ENCODE measurements around the gene RPUSD1. TPM values are rescaled to one million over a fixed set of nuclear protein-coding genes. Genes with fewer than 3 reads are reported as not detected.
"Not testable (repeated sequence)": the region's sequence is repeated elsewhere in the genome, so short reads cannot be mapped to it uniquely, and the experiment has no call there.

Gene RPUSD1
- total RNA-seq, 1 donor from 2014 or later, result 35.3 TPM

DNA sequence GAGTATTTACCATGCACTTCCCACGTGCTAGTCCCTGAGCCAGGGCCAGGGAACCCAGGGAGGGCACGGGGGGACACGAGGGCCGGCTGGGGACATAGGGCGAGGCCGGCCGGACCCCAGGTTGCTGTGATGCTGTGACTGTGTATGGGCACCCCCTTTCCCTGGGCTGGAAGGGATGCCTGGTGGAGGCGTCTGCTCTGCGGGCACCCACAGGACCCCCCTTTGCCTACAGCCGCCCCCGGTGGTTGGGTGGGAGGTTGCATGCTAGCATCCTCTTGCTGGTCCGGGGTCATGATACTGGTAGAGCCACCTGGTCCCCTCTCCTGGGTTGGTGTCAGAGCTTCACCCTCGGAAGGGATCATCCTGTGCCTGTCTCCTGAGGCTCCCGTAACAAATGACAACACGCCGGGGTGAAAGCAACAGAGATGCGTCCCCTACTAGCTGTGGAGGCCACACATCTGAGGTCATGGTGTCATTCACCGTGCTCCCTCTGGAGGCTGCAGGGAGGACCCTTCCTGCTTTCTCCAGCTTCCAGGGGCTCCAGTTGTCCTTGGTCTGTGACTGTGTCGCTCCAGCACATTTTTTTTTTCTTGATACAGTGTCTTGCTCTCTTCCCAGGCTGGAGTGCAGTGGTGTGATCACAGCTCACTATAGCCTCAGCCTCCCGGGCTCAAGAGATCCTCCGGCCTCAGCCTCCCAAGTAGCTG lies 44.2 kb downstream of the RPUSD1 start:
- ChIA-PET CTCF (no interaction called here), POLR2A (interaction anchor here (0.6 to 1.3 kb wide), 3 partner anchors 16 to 963 kb away, joined by 3 to 4 read pairs (median 4); partner anchors contain the start of gene ANTKMT)
- intact Hi-C loops (cut with micrococcal nuclease), result no loop called here
- no peak for DNase-seq
- H3K9me3 Mint-ChIP-seq, result no peaks in the 10 kb centered on the region
- no peak for TF ChIP-seq CTCF (IDR thresholded peaks at IDR 0.05)
- H3K36me3 Mint-ChIP-seq (ENCODE audit: low read depth), result peaks cover 5% of the 10 kb centered on the region
- no peak overlapping the region for H3K4me3 Mint-ChIP-seq
- no peak for ATAC-seq (ENCODE audit: low read depth)
- peaks cover 10% of the 10 kb centered on the region for H3K4me1 Mint-ChIP-seq
- H3K27me3 Mint-ChIP-seq, result no peaks in the 10 kb centered on the region
- H3K27ac Mint-ChIP-seq, result no peak overlapping the region

GRCh38 chr16:742894-743293 lies 45.3 kb downstream of the RPUSD1 start:
- intact Hi-C loops (cut with micrococcal nuclease); ATAC-seq (ENCODE audit: low read depth); H3K27ac Mint-ChIP-seq; H3K4me3 Mint-ChIP-seq; H3K27me3 Mint-ChIP-seq; H3K36me3 Mint-ChIP-seq (ENCODE audit: low read depth); H3K9me3 Mint-ChIP-seq; DNase-seq: not testable (repeated sequence)
- CTCF ChIA-PET, result interaction anchor here (0.8 kb wide), 1 partner anchor 27 kb away, joined by 3 read pairs; no protein-coding TSS in a partner anchor
- H3K4me1 Mint-ChIP-seq, result peaks cover 18% of the 10 kb centered on the region
- POLR2A ChIA-PET, result interaction anchor here (0.6 to 0.7 kb wide), 2 partner anchors 15 to 66 kb away, joined by 3 to 4 read pairs; no protein-coding TSS in a partner anchor

- no peaks in the 10 kb centered on the region for H3K27me3 Mint-ChIP-seq
- DNase-seq (no peak), ATAC-seq (ENCODE audit: low read depth) (no peak)
Measured at GRCh38 chr16:741986-742629, 46.1 kb downstream of the RPUSD1 start.

GRCh38 chr16:740764-741505 lies 47.2 kb downstream of the RPUSD1 start, which contains the start of gene CIAO3:
CIAO3 (minus strand) TSS chr16:740997; CDS start chr16:740985, 12 bp downstream.
- no peaks in the 10 kb centered on the region for H3K9me3 Mint-ChIP-seq
- peak within 1 kb of the TSS; percentile 83 for H3K4me3 Mint-ChIP-seq
- H3K36me3 Mint-ChIP-seq (ENCODE audit: low read depth), result peaks cover 22% of the 10 kb centered on the region
- POLR2A ChIA-PET, result interaction anchor here (1.0 to 2.9 kb wide), 7 partner anchors 13 to 51 kb away, joined by 3 to 19 read pairs (median 5); partner anchors contain the start of genes ANTKMT, CCDC78, CHTF18 and RPUSD1
- H3K27me3 Mint-ChIP-seq, result no peaks in the 10 kb centered on the region
- intact Hi-C loops (cut with micrococcal nuclease), result loop anchor here (1.0 to 2.0 kb wide), 6 partner anchors 13 to 162 kb away; partner anchors contain the start of genes CHTF18 and RPUSD1
- TF ChIP-seq CTCF (IDR thresholded peaks at IDR 0.05), result peak; percentile 54
- H3K4me1 Mint-ChIP-seq, result peaks cover 32% of the 10 kb centered on the region
- ATAC-seq (ENCODE audit: low read depth) (peak; percentile 89), DNase-seq (peak; percentile 98)
- CTCF ChIA-PET, result interaction anchor here (1.0 to 2.8 kb wide), 5 partner anchors 19 to 44 kb away, joined by 4 to 12 read pairs (median 4); partner anchors contain the start of genes ANTKMT and METRN
- H3K27ac Mint-ChIP-seq, result no peak within 1 kb of the TSS

More at GRCh38 chr16:741986-742629, 46.1 kb downstream of the RPUSD1 start:
- TF ChIP-seq CTCF (IDR thresholded peaks at IDR 0.05), result no peak
- H3K27ac Mint-ChIP-seq, result no peak overlapping the region
- ChIA-PET POLR2A (no interaction called here), CTCF (interaction anchor here (2.8 kb wide), 1 partner anchor 20 kb away, joined by 12 read pairs; the partner anchor contains the start of gene ANTKMT)
- no peaks in the 10 kb centered on the region for H3K9me3 Mint-ChIP-seq
- H3K36me3 Mint-ChIP-seq (ENCODE audit: low read depth), result peaks cover 12% of the 10 kb centered on the region
- H3K4me3 Mint-ChIP-seq, result peak overlapping the region; percentile 38
- H3K4me1 Mint-ChIP-seq, result peaks cover 24% of the 10 kb centered on the region
- intact Hi-C loops (cut with micrococcal nuclease), result loop anchor here (1.0 to 2.0 kb wide), 6 partner anchors 14 to 163 kb away; partner anchors contain the start of genes CHTF18 and RPUSD1

DNA sequence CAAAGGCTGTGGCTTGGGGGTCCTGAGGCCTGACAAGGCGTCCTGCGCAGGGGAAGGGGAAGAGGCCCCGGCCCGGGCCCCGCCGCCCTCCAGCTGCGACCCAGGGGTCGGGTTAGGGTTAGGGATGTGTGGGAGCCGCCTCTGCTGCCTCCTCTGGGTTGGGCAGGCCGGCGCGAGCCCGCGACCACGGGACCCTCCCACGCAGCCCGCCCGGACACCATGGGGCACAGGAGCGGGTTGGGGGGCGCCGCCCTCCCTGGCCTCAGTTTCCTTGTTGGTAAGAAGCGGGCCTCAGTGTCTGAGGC lies 47.8 kb downstream of the RPUSD1 start:
- ATAC-seq (ENCODE audit: low read depth) (peak; percentile 12), DNase-seq (no peak)
- TF ChIP-seq CTCF (IDR thresholded peaks at IDR 0.05), result no peak
- CTCF ChIA-PET, result interaction anchor here (1.1 to 2.8 kb wide), 4 partner anchors 19 to 45 kb away, joined by 4 to 12 read pairs (median 4); partner anchors contain the start of genes ANTKMT and METRN
- H3K36me3 Mint-ChIP-seq (ENCODE audit: low read depth), result peaks cover 26% of the 10 kb centered on the region
- intact Hi-C loops (cut with micrococcal nuclease), result loop anchor here (2.0 kb wide), 3 partner anchors 48 to 162 kb away; partner anchors contain the start of genes CHTF18 and RPUSD1
- peaks cover 32% of the 10 kb centered on the region for H3K4me1 Mint-ChIP-seq
- no peaks in the 10 kb centered on the region for H3K27me3 Mint-ChIP-seq
- no peaks in the 10 kb centered on the region for H3K9me3 Mint-ChIP-seq
- POLR2A ChIA-PET, result interaction anchor here (1.0 to 2.9 kb wide), 7 partner anchors 13 to 50 kb away, joined by 3 to 19 read pairs (median 5); partner anchors contain the start of genes ANTKMT, CCDC78 and WDR24
- H3K27ac Mint-ChIP-seq, result no peak overlapping the region
- H3K4me3 Mint-ChIP-seq, result peak overlapping the region; percentile 83

Data from activated B cell treated with CpG ODN at 0.5 μM for 24 hours (primary cell).